ENCODE data around the gene FHIT. TPM values are rescaled to one million over a fixed set of nuclear protein-coding genes. Genes with fewer than 3 reads are reported as not detected.

FHIT gene
- total and polyA plus RNA-seq, 5 experiments from 2014 or later, result 11.7 to 32.3 (median 15.5) TPM

DNA sequence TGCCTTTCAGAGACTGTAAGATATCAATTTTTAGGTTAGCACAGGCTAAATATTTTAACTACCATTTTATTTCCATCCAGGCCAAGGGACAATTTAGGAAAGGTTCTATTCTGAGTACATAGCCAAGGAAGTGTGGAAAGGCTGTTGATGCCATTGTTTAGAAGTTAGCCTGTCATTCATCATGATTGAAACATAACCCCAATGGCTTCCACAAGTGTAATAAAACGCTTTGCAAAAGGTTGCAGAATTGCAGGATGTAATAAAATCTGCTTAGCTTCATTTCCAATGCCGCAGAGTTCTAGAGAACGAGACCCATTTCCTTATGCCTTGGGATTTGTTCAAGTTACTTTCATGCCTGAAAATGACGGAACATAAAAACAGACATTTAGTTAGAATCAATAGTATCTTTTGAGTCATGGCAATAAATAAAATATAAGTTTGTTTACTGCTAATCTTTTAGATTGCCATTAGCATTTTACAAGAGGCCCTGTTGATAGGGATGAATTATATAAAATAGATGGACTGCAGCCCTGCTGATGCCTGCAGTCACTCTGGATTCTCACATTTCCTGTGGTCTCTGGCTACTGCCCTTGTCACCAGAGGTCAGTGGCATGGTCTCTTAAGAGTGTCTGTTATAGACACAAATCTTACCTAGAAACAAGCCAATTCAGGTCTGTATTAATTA lies 1523.2 kb downstream of the FHIT start:
- H3K27ac Mint-ChIP-seq, result no peak overlapping the region
- H3K4me1 Mint-ChIP-seq, result peaks cover 25 to 42% (median 33%) of the 10 kb centered on the region in 4 donors
- DNase-seq (no peak), ATAC-seq (no peak)
- H3K4me3 Mint-ChIP-seq, result no peak overlapping the region
- H3K27me3 Mint-ChIP-seq, result peaks cover 0 to 20% (median 2%) of the 10 kb centered on the region in 5 donors
- POLR2A ChIA-PET, result no interaction called here
- H3K9me3 Mint-ChIP-seq, result peaks cover 0 to 11% (median 0%) of the 10 kb centered on the region in 9 donors
- H3K36me3 Mint-ChIP-seq, result peaks cover 0 to 14% (median 7%) of the 10 kb centered on the region in 3 donors

DNA sequence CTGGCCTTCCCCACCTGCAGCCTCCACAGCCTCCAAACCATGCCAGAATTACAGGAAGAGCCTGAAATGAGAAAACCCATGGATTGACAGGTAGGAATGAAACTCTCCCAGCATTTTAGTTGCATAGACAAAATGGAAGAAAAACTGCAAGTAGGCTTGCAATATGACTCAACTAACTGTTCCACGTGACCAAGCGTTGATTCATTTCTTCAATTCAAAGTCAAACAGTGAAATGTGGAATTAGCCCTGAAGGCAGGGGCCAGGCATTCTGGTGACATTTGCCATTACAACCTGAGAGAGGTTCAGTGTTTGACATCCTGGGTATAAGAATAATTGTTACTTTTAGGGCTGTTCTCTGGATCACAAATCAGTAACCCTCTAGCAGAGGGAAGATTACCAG lies 1525.0 kb downstream of the FHIT start:
- H3K4me1 Mint-ChIP-seq, result peaks cover 10 to 24% (median 18%) of the 10 kb centered on the region in 4 donors
- H3K9me3 Mint-ChIP-seq, result peaks cover 0 to 11% (median 0%) of the 10 kb centered on the region in 9 donors

DNA sequence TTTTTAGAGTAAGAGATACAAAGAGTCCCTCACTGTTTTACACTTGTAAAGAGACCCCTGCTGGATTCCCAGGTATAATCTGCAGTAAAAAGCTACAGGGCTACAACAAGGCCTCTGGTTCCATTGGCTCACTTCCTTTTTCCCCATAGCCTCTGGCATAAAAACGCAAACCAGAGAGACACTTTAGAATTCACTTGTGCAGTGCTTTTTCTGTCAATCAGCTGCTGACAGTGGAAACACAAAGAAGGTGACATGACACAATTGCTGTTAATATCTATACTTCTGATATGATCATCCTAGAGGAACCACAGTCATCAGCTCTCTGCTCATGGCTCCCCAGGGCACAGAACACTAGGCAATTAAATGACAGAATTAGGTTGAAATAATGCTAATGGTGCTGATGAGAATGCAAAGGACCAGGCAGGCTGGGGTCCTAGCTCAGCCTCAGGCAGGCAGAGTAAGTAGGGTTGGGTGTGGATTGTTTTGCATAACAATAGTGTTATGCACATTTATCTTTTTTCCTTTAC lies 1533.5 kb downstream of the FHIT start:
- H3K4me3 Mint-ChIP-seq, result no peak overlapping the region
- DNase-seq (no peak), ATAC-seq (no peak)
- H3K36me3 Mint-ChIP-seq, result peaks cover 0 to 9% (median 7%) of the 10 kb centered on the region in 3 donors
- no peak overlapping the region for H3K27ac Mint-ChIP-seq
- H3K27me3 Mint-ChIP-seq, result no peaks in the 10 kb centered on the region
- no peaks in the 10 kb centered on the region for H3K4me1 Mint-ChIP-seq
- peaks cover 0 to 26% (median 10%) of the 10 kb centered on the region in 9 donors for H3K9me3 Mint-ChIP-seq
- POLR2A ChIA-PET, result no interaction called here

More for the DNA sequence above, 1525.0 kb downstream of the FHIT start:
- ATAC-seq (no peak), DNase-seq (no peak)
- Mint-ChIP-seq H3K4me3 (peak overlapping the region in 1 of 10 donors; percentile 52), H3K27ac (no peak overlapping the region), H3K36me3 (peaks cover 0 to 14% (median 7%) of the 10 kb centered on the region in 3 donors), H3K27me3 (peaks cover 0 to 18% (median 2%) of the 10 kb centered on the region in 5 donors)
- POLR2A ChIA-PET, result no interaction called here

DNA sequence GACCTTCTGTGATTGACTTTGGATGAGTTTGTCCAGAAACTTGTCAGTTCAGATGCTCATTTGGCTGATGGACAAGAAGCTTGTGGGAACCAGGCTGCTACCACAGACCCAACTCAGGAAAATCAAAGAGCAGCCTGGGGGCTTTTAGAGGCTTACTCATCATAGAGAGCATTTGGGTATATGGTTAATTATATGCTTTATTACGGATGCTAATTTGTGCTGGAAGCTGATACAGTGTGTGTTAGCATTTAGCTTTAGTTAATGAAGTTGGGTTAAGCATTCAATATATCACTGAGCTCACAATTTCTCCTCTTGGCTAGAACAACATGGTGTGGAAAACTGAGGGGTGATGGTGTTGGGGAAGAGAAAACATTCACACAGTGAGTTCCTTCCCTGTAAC lies 1537.2 kb downstream of the FHIT start:
- ATAC-seq (no peak), DNase-seq (no peak)
- H3K4me1 Mint-ChIP-seq, result peaks cover 0 to 6% (median 3%) of the 10 kb centered on the region in 4 donors
- POLR2A ChIA-PET, result no interaction called here
- H3K9me3 Mint-ChIP-seq, result peaks cover 0 to 31% (median 13%) of the 10 kb centered on the region in 9 donors
- no peak overlapping the region for H3K4me3 Mint-ChIP-seq
- H3K36me3 Mint-ChIP-seq, result peaks cover 0 to 12% (median 11%) of the 10 kb centered on the region in 3 donors
- H3K27me3 Mint-ChIP-seq, result no peaks in the 10 kb centered on the region
- peak overlapping the region in 1 of 10 donors; percentile 24 for H3K27ac Mint-ChIP-seq

DNA sequence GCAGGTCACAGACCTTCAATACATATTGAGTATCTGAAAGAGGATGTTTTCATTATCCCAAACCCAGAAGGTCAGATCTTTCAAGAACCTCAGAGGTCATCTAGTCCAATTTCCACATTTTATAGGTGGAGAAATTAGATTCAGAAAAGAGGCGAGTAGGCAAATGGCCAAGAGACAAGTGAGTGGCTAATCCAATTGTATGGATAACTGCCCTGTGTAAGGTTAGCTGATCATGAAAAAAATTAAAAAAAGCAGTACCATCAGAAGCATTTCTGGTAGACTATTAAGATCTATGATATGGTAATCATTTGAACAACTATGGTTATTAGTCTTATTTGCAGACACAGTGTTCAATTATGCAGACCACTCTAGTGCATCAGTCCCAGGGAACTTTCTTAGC lies 1540.7 kb downstream of the FHIT start:
- peaks cover 0 to 31% (median 13%) of the 10 kb centered on the region in 9 donors for H3K9me3 Mint-ChIP-seq
- peak overlapping the region in 1 of 10 donors; percentile 7 for H3K27ac Mint-ChIP-seq
- no peaks in the 10 kb centered on the region for H3K27me3 Mint-ChIP-seq
- no peak for DNase-seq
- POLR2A ChIA-PET, result interaction anchor here (1.0 to 2.2 kb wide), 3 partner anchors 22 to 300 kb away, joined by 3 to 9 read pairs (median 4); no protein-coding TSS in a partner anchor
- H3K36me3 Mint-ChIP-seq, result peaks cover 0 to 12% (median 11%) of the 10 kb centered on the region in 3 donors
- H3K4me3 Mint-ChIP-seq, result no peak overlapping the region
- H3K4me1 Mint-ChIP-seq, result peaks cover 0 to 6% (median 3%) of the 10 kb centered on the region in 4 donors
- ATAC-seq, result no peak

DNA sequence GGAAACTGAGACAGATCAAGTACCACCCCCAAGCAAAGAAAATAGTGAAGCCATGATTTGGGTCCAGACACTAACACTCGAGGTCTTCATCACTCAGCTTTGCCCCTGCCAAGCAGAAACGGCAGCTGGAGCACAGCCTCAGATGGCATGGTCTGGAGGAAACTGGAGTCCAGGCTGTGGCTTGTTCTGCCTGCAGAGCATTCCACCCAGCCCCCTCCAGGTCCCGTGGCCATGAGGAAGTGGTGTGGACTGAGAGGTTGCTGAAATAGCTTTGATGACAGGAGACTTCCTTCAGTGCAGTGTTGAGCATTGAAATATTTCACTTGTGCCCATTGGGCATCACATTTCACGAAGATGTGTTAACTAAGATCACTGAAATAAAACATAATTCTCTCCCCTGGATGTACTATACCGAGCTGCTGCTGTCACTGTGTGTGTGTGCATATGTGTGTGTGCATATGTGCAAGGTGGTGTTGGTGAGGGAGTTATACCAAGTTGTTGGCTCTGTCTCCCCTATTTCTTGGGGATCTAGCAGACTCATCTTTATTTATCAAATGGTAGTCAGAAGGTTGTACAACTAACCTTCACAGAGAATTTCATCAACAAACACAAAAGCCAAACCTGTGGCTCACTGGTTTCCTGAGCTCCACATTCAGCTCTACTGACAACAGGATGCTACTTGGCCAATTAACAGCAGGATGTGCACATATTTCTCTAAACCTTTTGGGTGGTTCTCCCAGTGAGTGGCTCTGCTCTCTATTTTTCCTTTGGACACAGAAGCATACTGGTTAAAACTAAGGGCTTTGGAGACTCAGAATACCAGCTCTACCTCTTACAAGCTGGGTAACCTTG lies 1541.3 kb downstream of the FHIT start:
- DNase-seq (peak in 3 of 10 donors; percentile 22 to 45 (median 43)), ATAC-seq (peak; percentile 37 to 79)
- no peak overlapping the region for H3K4me3 Mint-ChIP-seq
- H3K9me3 Mint-ChIP-seq, result peaks cover 0 to 25% (median 13%) of the 10 kb centered on the region in 9 donors
- peaks cover 0 to 12% (median 11%) of the 10 kb centered on the region in 3 donors for H3K36me3 Mint-ChIP-seq
- POLR2A ChIA-PET, result interaction anchor here (0.6 to 2.2 kb wide), 4 partner anchors 22 to 300 kb away, joined by 3 to 9 read pairs (median 4); no protein-coding TSS in a partner anchor
- H3K27me3 Mint-ChIP-seq, result no peaks in the 10 kb centered on the region
- peaks cover 0 to 6% (median 3%) of the 10 kb centered on the region in 4 donors for H3K4me1 Mint-ChIP-seq
- peak overlapping the region in 1 of 10 donors; percentile 7 for H3K27ac Mint-ChIP-seq

DNA sequence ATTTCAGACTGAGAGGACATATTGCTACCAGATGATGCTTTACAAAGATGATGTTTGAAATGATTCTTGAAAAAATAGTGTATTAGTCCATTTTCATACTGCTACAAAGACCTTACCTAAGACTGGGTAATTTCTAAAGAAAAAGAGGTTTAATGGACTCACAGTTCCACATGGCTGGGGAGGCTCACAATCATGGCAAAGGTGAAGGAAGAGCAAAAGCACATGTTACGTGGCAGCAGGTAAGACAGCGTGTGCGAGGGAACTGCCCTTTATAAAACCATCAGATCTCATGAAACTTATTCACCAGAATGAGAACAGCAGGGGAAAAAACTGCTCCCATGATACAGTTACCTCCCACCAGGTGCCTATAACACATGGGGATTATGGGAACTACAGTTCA lies 1543.0 kb downstream of the FHIT start:
- ATAC-seq (no peak), DNase-seq (no peak)
- Mint-ChIP-seq H3K27ac (no peak overlapping the region), H3K27me3 (no peaks in the 10 kb centered on the region), H3K36me3 (peaks cover 0 to 8% (median 7%) of the 10 kb centered on the region in 3 donors), H3K4me3 (no peak overlapping the region), H3K4me1 (peaks cover 0 to 6% (median 3%) of the 10 kb centered on the region in 4 donors), H3K9me3 (peaks cover 0 to 10% (median 7%) of the 10 kb centered on the region in 9 donors)
- POLR2A ChIA-PET, result no interaction called here

DNA sequence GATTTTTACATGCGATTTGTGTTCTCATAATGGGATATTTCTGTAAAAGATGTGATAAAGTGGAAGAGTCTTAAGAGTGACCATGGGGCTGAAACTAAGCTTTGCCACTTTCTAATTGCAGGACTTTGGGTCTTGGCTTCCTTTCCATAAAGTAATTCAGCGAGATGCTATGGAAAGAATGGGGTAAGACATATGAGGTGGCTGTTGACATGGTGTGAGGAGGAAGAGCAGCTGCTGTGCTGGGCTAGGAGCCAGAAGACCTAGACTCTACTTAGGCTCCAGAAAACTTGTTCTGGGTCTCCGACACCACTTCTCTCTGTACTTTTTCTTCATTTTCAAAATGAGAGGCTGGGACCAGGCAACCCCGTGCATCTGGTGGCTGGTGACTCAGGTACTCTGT lies 1547.0 kb downstream of the FHIT start:
- DNase-seq (no peak), ATAC-seq (no peak)
- POLR2A ChIA-PET, result no interaction called here
- Mint-ChIP-seq H3K4me3 (no peak overlapping the region), H3K27me3 (no peaks in the 10 kb centered on the region), H3K9me3 (peaks cover 0 to 2% (median 0%) of the 10 kb centered on the region in 9 donors), H3K27ac (no peak overlapping the region), H3K4me1 (no peaks in the 10 kb centered on the region), H3K36me3 (no peaks in the 10 kb centered on the region)

DNA sequence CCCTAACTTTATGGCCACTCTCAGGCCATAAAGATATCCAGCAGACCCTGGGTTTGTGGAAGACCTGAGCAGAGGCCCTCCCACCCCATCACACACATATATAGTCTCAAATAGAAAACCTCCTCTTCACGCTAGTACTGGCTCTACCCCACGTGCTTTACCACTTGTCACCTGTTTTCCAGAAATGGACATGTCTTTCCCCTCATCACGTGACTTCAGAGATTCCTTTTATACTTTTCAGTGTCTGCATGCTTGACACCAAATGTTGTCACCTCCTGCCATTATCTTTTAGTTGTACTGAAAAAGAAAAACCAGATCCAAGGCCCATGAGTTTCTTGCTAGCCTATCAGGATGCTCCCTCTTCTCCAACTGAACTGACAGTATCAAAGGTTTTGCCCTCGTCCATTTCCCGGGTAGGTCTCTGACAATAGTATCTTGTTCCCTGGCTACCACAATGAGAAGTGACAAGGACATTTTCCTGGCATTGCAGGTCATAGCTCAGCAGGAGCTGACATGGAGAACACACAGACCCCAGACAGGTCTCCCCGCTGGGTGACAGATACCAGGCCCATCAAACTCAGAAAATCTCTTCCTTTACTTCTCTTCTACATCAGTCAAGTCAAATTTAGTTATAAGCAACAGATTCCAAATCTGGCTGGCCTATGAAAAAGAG lies 1551.5 kb downstream of the FHIT start:
- no peak for DNase-seq
- POLR2A ChIA-PET, result interaction anchor here (0.6 kb wide), 1 partner anchor 570 kb away, joined by 3 read pairs; no protein-coding TSS in a partner anchor
- Mint-ChIP-seq H3K36me3 (no peaks in the 10 kb centered on the region), H3K4me1 (peaks cover 0 to 6% (median 0%) of the 10 kb centered on the region in 4 donors), H3K9me3 (no peaks in the 10 kb centered on the region), H3K4me3 (no peak overlapping the region), H3K27me3 (peaks cover 0 to 1% (median 0%) of the 10 kb centered on the region in 5 donors), H3K27ac (peak overlapping the region in 1 of 10 donors; percentile 45)
- ATAC-seq, result no peak

Small RNA genes lying within 50 kb of the gene (microRNA-seq; reads per million reads assigned to microRNA genes)
- gene MIR548BB (ENCODE audit: borderline microRNAs expressed), result not detected

Measured in naive thymus-derived CD8-positive, alpha-beta T cell (primary cell).